T-helper 1 cell treated with Interleukin-12 subunit alpha and Interleukin-12 subunit beta and Interleukin-4 antibody, amounts not matched to agents 30 μg/mL and 1 μg/mL, for 36 hours (primary cell): Measurements from ENCODE around the gene LAMA2.

Experiments
- H3K27ac Mint-ChIP-seq: one replicate; pipeline ENCODE4 v1.8.0; 2021; ENCODE audit warnings: mild to moderate bottlenecking, mixed read lengths
- H3K27me3 Mint-ChIP-seq: one replicate; pipeline ENCODE4 v1.8.0; 2021; ENCODE audit warnings: low read depth, mixed read lengths
- H3K36me3 Mint-ChIP-seq: one replicate; pipeline ENCODE4 v1.8.0; 2021; ENCODE audit warnings: low read depth, mixed read lengths
- H3K4me1 Mint-ChIP-seq: one replicate; pipeline ENCODE4 v1.8.0; 2021; ENCODE audit warnings: low read depth, mixed read lengths
- H3K4me3 Mint-ChIP-seq: one replicate; pipeline ENCODE4 v1.8.0; 2021; ENCODE audit warnings: mild to moderate bottlenecking, moderate library complexity, mixed read lengths
- H3K9me3 Mint-ChIP-seq: one replicate; pipeline ENCODE4 v1.8.0; 2021; ENCODE audit warnings: mixed read lengths

LAMA2 gene

DNA sequence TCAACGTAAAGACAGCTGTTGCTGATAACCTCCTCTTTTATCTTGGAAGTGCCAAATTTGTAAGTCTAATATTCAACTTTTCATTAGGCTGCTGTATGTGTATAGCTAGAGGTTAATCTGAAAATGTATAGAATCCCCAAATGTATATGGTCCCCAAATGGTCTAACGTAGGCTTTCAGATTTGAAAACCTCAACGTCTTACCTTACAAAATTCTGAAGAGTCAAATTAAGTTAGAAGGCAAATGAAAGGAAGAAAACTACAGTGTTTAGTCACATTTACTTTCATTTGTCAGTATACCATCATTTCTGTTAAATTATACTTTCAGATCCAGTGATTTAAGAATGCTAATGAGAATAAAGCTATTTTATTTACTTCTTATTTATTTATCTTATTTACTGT lies 570.1 kb downstream of the LAMA2 start:
- Mint-ChIP-seq H3K36me3 (peaks cover 8% of the 10 kb centered on the region), H3K4me1 (peaks cover 31% of the 10 kb centered on the region), H3K27me3 (peaks cover 5% of the 10 kb centered on the region), H3K27ac (no peak overlapping the region), H3K9me3 (no peaks in the 10 kb centered on the region), H3K4me3 (no peak overlapping the region)

DNA sequence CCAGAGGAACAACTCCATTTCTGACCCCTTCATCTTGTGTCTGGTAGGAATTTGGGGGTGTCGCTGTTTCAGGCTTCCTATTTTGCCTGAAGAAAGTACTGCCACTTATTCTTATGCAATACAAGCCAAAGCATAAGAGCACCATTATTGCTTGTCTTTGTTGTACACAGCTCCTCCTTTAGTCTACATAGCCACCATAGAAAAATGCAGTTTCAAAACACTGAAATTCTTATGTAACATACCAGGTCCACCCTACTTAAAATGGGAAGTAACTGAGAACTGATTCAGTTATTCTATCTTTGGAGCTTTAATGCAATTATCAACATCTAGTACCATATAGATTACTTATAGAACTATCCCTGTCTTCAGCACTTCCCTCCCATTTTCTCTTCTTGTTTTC lies 571.5 kb downstream of the LAMA2 start:
- Mint-ChIP-seq H3K4me1 (peaks cover 22% of the 10 kb centered on the region), H3K27me3 (peaks cover 5% of the 10 kb centered on the region), H3K9me3 (no peaks in the 10 kb centered on the region), H3K36me3 (peaks cover 8% of the 10 kb centered on the region), H3K4me3 (no peak overlapping the region), H3K27ac (no peak overlapping the region)

DNA sequence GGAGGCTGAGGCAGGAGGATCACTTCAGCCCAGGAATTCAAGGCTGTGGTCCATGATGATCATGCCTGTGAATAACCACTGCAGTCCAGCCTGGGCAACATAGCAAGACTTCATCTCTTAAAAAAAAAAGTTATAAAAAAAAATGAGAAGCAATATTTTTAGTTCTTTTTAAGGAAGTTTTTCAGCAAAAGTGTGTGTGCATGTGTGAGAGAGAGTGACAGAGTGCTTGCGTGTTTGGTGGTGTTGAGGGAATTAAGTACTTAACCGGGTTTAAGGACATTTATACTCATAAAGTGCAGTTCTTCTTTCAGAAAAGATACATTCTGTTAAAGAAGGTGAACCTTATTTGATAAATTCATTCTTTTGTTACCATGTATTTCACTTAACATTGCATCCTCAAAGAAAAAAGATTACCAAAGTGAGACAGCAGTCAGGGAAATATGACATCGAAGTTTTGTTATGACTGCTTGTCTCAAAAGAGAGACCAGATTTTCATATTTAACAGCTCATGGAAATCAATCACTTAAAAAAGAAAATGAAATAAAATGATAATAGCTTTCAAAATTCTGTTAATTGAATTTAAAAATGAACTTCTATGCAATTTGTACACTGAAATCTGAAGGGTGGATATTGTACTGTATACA lies 572.3 kb downstream of the LAMA2 start:
- Mint-ChIP-seq H3K4me3 (no peak overlapping the region), H3K36me3 (peaks cover 8% of the 10 kb centered on the region), H3K27ac (no peak overlapping the region), H3K27me3 (peaks cover 5% of the 10 kb centered on the region), H3K9me3 (no peaks in the 10 kb centered on the region), H3K4me1 (peaks cover 17% of the 10 kb centered on the region)

DNA sequence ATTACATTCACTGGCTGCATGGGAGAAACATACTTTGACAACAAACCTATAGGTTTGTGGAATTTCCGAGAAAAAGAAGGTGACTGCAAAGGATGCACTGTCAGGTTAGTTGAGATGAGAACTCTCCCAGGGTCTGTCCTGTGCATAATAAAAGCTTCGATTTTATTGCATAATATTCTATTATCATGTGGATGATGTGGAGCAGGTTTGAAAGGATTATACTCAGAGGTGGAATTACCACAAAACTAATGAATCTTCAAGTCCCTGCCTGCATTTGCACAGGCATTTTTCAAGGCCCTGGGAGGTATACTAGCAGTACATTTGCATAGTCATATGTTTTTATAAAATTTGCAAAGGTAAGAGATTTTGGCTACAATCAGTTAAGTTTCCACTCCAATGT lies 577.3 kb downstream of the LAMA2 start:
- peaks cover 3% of the 10 kb centered on the region for H3K36me3 Mint-ChIP-seq
- H3K9me3 Mint-ChIP-seq, result no peaks in the 10 kb centered on the region
- peaks cover 1% of the 10 kb centered on the region for H3K4me1 Mint-ChIP-seq
- H3K4me3 Mint-ChIP-seq, result no peak overlapping the region
- H3K27me3 Mint-ChIP-seq, result peaks cover 5% of the 10 kb centered on the region
- H3K27ac Mint-ChIP-seq, result no peak overlapping the region

DNA sequence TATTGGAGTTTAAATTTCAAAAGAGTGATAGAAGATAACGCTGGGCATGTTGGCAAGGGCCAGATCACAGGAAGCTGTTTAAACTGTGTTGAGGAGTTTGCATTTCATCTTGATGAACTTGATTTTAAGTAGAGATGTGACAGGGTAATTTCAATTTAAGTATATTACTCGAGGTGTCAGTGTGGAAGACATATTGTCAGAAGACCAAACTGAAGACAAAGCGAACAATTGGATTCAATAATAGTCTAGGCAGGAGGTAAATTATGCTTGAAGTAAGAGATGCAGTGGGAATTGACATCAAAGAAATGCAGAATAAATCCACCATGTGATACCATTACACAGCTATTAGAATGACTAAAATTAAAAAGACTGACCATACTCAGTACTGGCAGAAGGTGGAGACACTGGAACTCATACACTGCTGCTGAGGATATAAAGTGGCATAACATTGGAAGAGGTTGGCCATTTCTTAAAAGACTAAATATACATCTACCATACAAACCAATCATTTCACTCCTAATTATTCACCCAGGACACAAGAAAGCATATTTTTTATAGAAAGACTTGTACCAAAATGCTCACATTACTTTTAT lies 586.2 kb downstream of the LAMA2 start:
- no peak overlapping the region for H3K27ac Mint-ChIP-seq
- H3K27me3 Mint-ChIP-seq, result peaks cover 5% of the 10 kb centered on the region
- no peaks in the 10 kb centered on the region for H3K36me3 Mint-ChIP-seq
- no peaks in the 10 kb centered on the region for H3K9me3 Mint-ChIP-seq
- no peak overlapping the region for H3K4me3 Mint-ChIP-seq
- H3K4me1 Mint-ChIP-seq, result no peaks in the 10 kb centered on the region

DNA sequence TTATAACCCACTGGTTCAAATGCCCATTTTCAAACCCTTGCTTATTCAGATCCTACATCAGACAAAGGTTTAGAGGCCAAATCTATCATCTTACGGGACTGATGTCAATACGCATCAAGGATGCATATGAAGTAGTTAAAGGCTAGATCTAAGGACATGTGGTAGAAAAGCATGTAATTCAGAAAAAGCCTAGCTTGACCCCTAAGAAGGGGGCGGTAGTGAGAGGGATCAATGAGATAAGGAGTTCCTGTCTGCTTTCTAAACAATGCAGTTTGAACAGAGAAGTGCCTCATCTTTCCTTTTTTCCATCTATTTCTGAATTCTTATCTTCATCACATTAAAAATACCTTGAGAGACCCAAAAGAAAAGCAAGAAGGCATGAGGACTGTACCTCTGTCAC lies 589.3 kb downstream of the LAMA2 start:
- H3K4me3 Mint-ChIP-seq, result no peak overlapping the region
- H3K4me1 Mint-ChIP-seq, result no peaks in the 10 kb centered on the region
- H3K9me3 Mint-ChIP-seq, result no peaks in the 10 kb centered on the region
- no peaks in the 10 kb centered on the region for H3K36me3 Mint-ChIP-seq
- no peak overlapping the region for H3K27ac Mint-ChIP-seq
- H3K27me3 Mint-ChIP-seq, result peaks cover 5% of the 10 kb centered on the region

DNA sequence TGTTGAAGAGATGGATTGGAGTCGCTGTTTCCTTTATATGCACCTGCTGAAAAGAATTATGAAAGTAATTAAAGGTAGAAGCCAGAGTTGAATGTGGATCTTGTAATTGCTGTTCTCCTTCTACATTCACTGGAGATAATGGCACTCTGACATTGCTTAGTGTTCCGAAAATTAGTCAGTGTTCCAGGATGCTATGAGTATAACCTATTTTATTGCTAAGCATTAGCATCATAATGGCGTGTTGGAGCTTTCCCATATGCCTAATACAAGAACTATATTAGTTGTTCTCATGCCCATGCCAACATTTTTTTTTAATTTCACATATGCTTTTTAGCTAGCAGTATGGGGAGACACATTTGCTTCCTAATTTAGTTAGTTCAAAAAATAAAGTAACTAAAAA lies 590.6 kb downstream of the LAMA2 start:
- Mint-ChIP-seq H3K4me1 (no peaks in the 10 kb centered on the region), H3K27me3 (peaks cover 5% of the 10 kb centered on the region), H3K4me3 (no peak overlapping the region), H3K9me3 (no peaks in the 10 kb centered on the region), H3K36me3 (no peaks in the 10 kb centered on the region), H3K27ac (no peak overlapping the region)

DNA sequence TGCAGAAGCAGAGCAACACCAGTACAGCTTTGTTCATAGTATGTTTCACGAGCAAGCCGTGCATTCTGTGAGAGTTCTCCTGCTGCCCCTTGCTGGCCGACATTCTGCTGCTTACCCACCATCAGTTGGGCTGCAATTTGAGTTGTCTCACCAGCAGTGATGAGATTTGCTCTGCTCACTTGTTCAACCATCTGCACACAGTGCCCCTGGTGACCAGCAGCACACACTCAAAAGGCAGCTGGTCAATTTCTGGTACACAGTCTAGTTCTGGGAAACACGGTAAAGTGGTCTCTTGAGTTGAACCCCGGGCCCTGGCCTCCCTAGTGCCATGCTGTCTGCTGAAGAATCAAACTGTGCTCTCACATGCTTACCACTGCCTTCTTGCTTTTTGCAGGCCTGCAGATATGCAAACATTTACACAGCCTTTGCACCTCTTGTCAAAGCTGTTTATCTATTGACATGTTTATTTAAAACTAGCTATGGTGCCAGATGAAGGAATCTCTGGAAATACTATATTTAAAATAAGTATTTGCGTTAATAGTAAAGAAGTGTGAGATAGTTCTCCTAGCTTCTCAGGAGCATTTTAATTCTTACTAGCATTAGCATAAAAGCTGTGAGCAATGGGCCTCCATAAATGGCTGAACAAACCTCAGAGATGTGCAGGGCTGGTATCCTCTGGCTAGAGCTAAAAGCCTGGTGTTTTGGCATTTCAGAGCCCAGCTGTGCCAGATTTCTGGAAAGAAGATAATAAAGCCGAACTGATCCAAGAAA lies 592.7 kb downstream of the LAMA2 start:
- no peaks in the 10 kb centered on the region for H3K36me3 Mint-ChIP-seq
- H3K27me3 Mint-ChIP-seq, result no peaks in the 10 kb centered on the region
- no peak overlapping the region for H3K27ac Mint-ChIP-seq
- H3K4me3 Mint-ChIP-seq, result no peak overlapping the region
- no peaks in the 10 kb centered on the region for H3K9me3 Mint-ChIP-seq
- H3K4me1 Mint-ChIP-seq, result no peaks in the 10 kb centered on the region

DNA sequence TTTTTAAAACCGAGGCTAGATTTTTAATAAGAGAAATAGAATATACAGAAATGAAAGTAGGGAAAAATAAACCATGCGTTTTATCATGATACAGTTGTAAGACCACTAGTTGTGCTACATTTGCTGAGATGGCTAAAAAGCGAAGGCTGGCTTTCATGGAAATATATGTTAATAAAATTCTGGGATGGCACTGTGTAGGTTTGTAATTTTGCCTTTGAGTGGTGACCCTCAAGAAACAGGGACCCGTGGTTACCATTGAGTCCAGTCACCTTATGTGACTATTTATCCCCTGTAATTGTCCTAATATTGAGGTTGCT lies 593.3 kb downstream of the LAMA2 start:
- Mint-ChIP-seq H3K9me3 (no peaks in the 10 kb centered on the region), H3K27me3 (no peaks in the 10 kb centered on the region), H3K4me1 (no peaks in the 10 kb centered on the region), H3K36me3 (no peaks in the 10 kb centered on the region), H3K27ac (no peak overlapping the region), H3K4me3 (no peak overlapping the region)

DNA sequence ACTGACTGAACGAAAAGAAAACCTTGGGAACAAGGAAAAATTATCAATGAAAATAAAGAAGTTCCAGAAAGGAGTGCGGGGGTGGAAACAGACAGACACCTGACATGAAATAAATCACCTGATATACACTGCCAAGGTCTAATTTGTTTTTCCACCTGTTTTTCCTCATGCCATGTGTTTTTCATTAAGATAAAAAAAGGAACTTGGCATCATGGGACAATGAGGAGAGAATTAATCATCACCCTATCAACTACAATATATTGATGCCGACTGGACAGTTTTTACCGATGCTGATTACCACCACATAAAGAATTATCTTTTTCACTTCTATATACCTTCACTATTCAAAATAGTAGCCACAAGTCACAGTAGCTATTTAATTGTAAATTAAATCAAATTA lies 593.9 kb downstream of the LAMA2 start:
- H3K4me1 Mint-ChIP-seq, result no peaks in the 10 kb centered on the region
- H3K9me3 Mint-ChIP-seq, result no peaks in the 10 kb centered on the region
- H3K27me3 Mint-ChIP-seq, result no peaks in the 10 kb centered on the region
- H3K27ac Mint-ChIP-seq, result no peak overlapping the region
- no peaks in the 10 kb centered on the region for H3K36me3 Mint-ChIP-seq
- no peak overlapping the region for H3K4me3 Mint-ChIP-seq

DNA sequence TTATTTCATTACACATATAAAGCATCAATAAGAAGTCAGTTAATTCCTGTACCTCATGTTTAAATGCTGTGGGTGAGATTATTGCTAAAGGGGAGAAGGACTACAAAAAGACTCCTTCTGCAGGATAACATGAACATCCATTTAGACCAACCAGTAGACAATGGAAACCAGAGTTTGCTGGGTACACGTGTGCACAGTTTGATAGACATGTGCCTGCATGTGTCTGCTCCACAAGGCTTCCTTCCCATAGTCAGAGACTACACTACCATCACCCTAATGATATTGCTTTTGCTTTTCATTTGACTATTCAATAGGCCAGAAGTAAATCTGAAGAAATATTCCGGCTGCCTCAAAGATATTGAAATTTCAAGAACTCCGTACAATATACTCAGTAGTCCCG lies 595.4 kb downstream of the LAMA2 start:
- H3K4me3 Mint-ChIP-seq, result no peak overlapping the region
- H3K9me3 Mint-ChIP-seq, result no peaks in the 10 kb centered on the region
- H3K27me3 Mint-ChIP-seq, result no peaks in the 10 kb centered on the region
- no peaks in the 10 kb centered on the region for H3K4me1 Mint-ChIP-seq
- H3K36me3 Mint-ChIP-seq, result no peaks in the 10 kb centered on the region
- H3K27ac Mint-ChIP-seq, result no peak overlapping the region

DNA sequence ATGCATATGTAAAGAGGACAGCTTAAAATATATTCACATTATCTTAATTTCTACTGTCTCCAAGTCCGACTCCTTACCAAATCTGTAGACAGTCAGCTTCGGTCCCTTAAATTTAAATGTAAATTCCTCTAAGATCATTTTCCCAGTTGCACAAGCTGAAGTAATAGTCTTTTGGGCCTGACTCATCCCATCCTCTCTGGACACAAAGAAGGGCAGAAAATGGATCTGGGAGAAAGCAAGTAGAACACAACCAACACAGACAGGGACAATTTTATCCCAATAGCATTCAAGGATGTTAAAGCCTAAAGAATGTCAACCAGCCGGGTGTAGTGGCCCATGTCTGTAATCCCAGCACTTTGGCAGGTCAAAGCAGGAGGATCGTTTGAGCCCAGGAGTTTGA lies 598.8 kb downstream of the LAMA2 start:
- no peak overlapping the region for H3K4me3 Mint-ChIP-seq
- H3K9me3 Mint-ChIP-seq, result no peaks in the 10 kb centered on the region
- H3K27ac Mint-ChIP-seq, result no peak overlapping the region
- H3K27me3 Mint-ChIP-seq, result no peaks in the 10 kb centered on the region
- no peaks in the 10 kb centered on the region for H3K36me3 Mint-ChIP-seq
- peaks cover 2% of the 10 kb centered on the region for H3K4me1 Mint-ChIP-seq

DNA sequence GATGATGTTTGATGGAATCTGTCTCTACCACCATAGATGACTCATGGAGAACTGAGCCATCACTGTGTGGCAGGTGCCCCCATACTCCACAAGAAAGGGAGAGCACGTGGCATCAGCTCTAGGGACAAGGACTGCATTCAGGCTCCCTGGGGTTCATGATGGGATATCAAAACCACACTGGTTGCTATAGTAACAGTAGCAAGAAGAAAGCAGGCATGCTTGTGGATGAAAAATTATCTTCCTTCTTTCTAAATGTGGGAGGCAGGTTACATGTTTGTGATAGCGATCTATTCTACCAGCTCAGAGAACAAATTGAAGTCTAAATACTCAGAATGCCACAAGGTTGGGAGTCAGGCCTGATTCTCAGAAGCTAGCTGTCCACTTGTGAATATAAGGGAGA lies 602.8 kb downstream of the LAMA2 start:
- no peaks in the 10 kb centered on the region for H3K9me3 Mint-ChIP-seq
- H3K27me3 Mint-ChIP-seq, result no peaks in the 10 kb centered on the region
- no peak overlapping the region for H3K4me3 Mint-ChIP-seq
- peaks cover 3% of the 10 kb centered on the region for H3K36me3 Mint-ChIP-seq
- H3K4me1 Mint-ChIP-seq, result peaks cover 18% of the 10 kb centered on the region
- no peak overlapping the region for H3K27ac Mint-ChIP-seq

DNA sequence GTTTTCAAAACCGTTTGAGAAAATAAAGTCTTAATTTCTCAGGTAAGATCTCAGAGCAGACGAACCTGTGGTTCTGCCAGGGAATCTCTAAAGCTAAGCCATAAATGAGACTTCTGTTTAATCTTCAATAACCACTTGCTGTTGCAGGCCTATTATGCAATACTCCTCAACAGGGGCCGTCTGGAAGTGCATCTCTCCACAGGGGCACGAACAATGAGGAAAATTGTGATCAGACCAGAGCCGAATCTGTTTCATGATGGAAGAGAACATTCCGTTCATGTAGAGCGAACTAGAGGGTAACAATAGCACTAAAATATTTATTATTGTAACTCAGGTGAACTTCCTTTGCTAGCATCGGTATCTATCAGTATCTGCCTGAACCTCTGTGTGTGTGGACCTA lies 603.4 kb downstream of the LAMA2 start:
- no peak overlapping the region for H3K4me3 Mint-ChIP-seq
- no peaks in the 10 kb centered on the region for H3K9me3 Mint-ChIP-seq
- H3K27me3 Mint-ChIP-seq, result no peaks in the 10 kb centered on the region
- H3K36me3 Mint-ChIP-seq, result peaks cover 3% of the 10 kb centered on the region
- H3K27ac Mint-ChIP-seq, result no peak overlapping the region
- H3K4me1 Mint-ChIP-seq, result peaks cover 24% of the 10 kb centered on the region

DNA sequence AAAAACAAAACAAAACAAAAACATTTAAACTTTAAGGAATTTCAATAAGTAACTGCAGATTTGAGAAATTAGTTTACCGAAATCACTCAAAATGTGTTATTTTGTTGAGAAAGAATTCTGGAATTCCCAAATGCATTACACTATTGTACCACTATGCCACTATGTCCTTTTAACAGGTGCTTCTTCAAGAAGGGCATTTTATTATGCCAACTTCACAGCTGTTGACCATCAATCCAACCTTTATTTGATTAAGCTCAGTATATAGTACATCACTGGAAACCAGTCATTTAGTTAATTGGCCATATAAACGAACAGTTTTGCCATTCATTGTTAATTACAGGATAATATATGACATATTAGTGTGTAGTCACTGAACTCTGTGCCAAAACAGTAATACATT lies 605.4 kb downstream of the LAMA2 start:
- no peaks in the 10 kb centered on the region for H3K9me3 Mint-ChIP-seq
- H3K36me3 Mint-ChIP-seq, result peaks cover 3% of the 10 kb centered on the region
- H3K27ac Mint-ChIP-seq, result no peak overlapping the region

More for the DNA sequence above, 605.4 kb downstream of the LAMA2 start:
- no peaks in the 10 kb centered on the region for H3K27me3 Mint-ChIP-seq
- H3K4me1 Mint-ChIP-seq, result peaks cover 27% of the 10 kb centered on the region
- no peak overlapping the region for H3K4me3 Mint-ChIP-seq
